Spleen (tissue), 11 donors: ENCODE results near the gene PEPD. TPM values are rescaled to one million over a fixed set of nuclear protein-coding genes. Genes with fewer than 3 reads are reported as not detected.

Experiments used
- DNase-seq: peaks from one replicate; pipeline ENCODE4 v3.0.0-alpha.2; 2020
- H3K27ac ChIP-seq, 8 donors: fragments of 200-600 bp; sonication (generic) in 7 of 8; 1 replicate in 4 of 8; 2 replicates in 4 of 8; pipeline versions ENCODE4 v1.5.0 to v1.8.0; 2016 to 2021; ENCODE audit warnings: inconsistent platforms in 4 of 8, mild to moderate bottlenecking in 4 of 8, moderate library complexity in 1 of 8
- H3K27me3 ChIP-seq, 7 donors: fragments of 200-600 bp; sonication (generic) in 6 of 7; replicated peaks in 1 of 7; 1 replicate in 4 of 7; 2 replicates in 3 of 7; pipeline versions ENCODE4 v1.5.0 to v1.8.0; 2016 to 2021; ENCODE audit warnings: inconsistent platforms in 3 of 7, mild to moderate bottlenecking in 1 of 7
- H3K36me3 ChIP-seq, 6 donors: fragments of 200-600 bp; sonication (generic) in 5 of 6; 1 replicate in 4 of 6; 2 replicates in 2 of 6; pipeline versions ENCODE4 v1.5.0 to v1.8.0; 2016 to 2021; ENCODE audit warnings: inconsistent platforms in 2 of 6
- H3K4me1 ChIP-seq, 6 donors: fragments of 200-600 bp; sonication (generic) in 5 of 6; 1 replicate in 3 of 6; 2 replicates in 3 of 6; pipeline versions ENCODE4 v1.5.0 to v1.8.0; 2016 to 2021; ENCODE audit warnings: inconsistent platforms in 3 of 6
- H3K4me3 ChIP-seq, 8 donors: fragments of 200-600 bp; sonication (generic) in 7 of 8; 1 replicate in 4 of 8; 2 replicates in 4 of 8; pipeline versions ENCODE4 v1.5.0 to v1.8.0; 2016 to 2021; ENCODE audit warnings: inconsistent platforms in 4 of 8, mild to moderate bottlenecking in 4 of 8, moderate library complexity in 2 of 8
- H3K9me3 ChIP-seq, 8 donors: fragments of 200-600 bp; sonication (generic) in 7 of 8; 1 replicate in 4 of 8; 2 replicates in 4 of 8; pipeline versions ENCODE4 v1.5.0 to v1.8.0; 2016 to 2021; ENCODE audit warnings: inconsistent platforms in 4 of 8
- CTCF ChIP-seq, 11 experiments: fragments of 200-600 bp in 7 of 11; fragments of 450-650 bp in 4 of 11; sonication (generic) in 4 of 11; IDR thresholded peaks in 8 of 11; conservative IDR thresholded peaks in 3 of 11; 1 replicate in 7 of 11; 2 replicates in 4 of 11; pipeline versions ENCODE4 v1.4.0 to v1.8.0; 2016 to 2021; ENCODE audit warnings: antibody characterized with exemption in 11 of 11, inconsistent platforms in 4 of 11, mild to moderate bottlenecking in 1 of 11
- POLR2A ChIP-seq, 3 donors: fragments of 450-650 bp; IDR thresholded peaks; one replicate each; pipeline ENCODE4 v1.5.1; 2017; ENCODE audit warnings: antibody characterized with exemption in 3 of 3, mild to moderate bottlenecking in 1 of 3
- POLR2AphosphoS5 ChIP-seq, 3 donors: sonication (generic); formaldehyde crosslinking; IDR thresholded peaks; one replicate each; pipeline ENCODE4 v1.5.1; 2017; ENCODE audit warnings: antibody characterized with exemption in 3 of 3
- WGBS, 5 donors: extraction: QIAGEN DNeasy Blood & Tissue Kit in 3 of 5; methylation state at CpG; one replicate each; pipeline versions ENCODE4 v1.1.5 to v1.1.7; 2013 to 2018; 5-methylcytosine and 5-hydroxymethylcytosine counted together
- intact Hi-C: fragments of 100-400 bp; cut with DNase I; formaldehyde crosslinking; loops from one replicate; pipeline ENCODE4 v1.15.0; 2023; ENCODE audit warnings: low total_unique reads
- polyA plus RNA-seq, 3 donors: library from polyadenylated mRNA; stranded (reverse); fragments of 200-250 nt; gene quantifications; one replicate each; pipeline ENCODE4 v1.2.1, GENCODE V29; 2013
- total RNA-seq, 7 donors: library from RNA; depleted of rRNA in 3 of 7; stranded (reverse); fragments of >200 nt in 3 of 7; fragmentation: NEBNext Ultra II Directional in 4 of 7; extraction: Animal tissue kit (Norgen Biotek cat#: 25700) in 4 of 7; gene quantifications; one replicate each; pipeline versions ENCODE4 v1.1.0 to v1.2.1, GENCODE V29; 2016 to 2021
- donor health status: healthy with polysubstance abuse.
- donor health status: DM: no; HTN: no; CAD: no; lungs with moderate emphysema.
- donor health status: DM: no; HTN: no; CAD: no.
- donor health status: Bipolar disorder and iron deficiency.
- donor health status: healthy.
- donor health status: DM: no; HTN: no; CAD: no.
- donor health status: DM: yes; HTN: yes; CAD: no.

Gene PEPD
- total and polyA plus RNA-seq, 10 donors: 38.4 to 98.3 (median 69.8) TPM

- H3K27ac ChIP-seq: no peak overlapping the region
- no peak for DNase-seq
- WGBS, 5 donors: 33 to 50% (median 48%) methylated on average over 17 to 27 of the region's 27 CpGs
- peak overlapping the region in 1 of 8 donors; percentile 56 for H3K4me3 ChIP-seq
- H3K36me3 ChIP-seq: peaks cover 0 to 13% (median 2%) of the 10 kb centered on the region in 6 donors
- intact Hi-C loops: no loop called here
- H3K27me3 ChIP-seq: no peaks in the 10 kb centered on the region
- TF ChIP-seq CTCF (IDR thresholded peaks at IDR 0.05 in 8 of 11, conservative IDR thresholded peaks at IDR 0.05 in 3 of 11): peak in 9 of 11 experiments; percentile 38 to 73 (median 61)
- TF ChIP-seq POLR2A (IDR thresholded peaks at IDR 0.05): no peak
- H3K4me1 ChIP-seq: peaks cover 0 to 10% (median 6%) of the 10 kb centered on the region in 6 donors
- H3K9me3 ChIP-seq: no peaks in the 10 kb centered on the region
These were observed 105.0 kb downstream of the PEPD start for GRCh38 chr19:33416307-33417215.

DNA sequence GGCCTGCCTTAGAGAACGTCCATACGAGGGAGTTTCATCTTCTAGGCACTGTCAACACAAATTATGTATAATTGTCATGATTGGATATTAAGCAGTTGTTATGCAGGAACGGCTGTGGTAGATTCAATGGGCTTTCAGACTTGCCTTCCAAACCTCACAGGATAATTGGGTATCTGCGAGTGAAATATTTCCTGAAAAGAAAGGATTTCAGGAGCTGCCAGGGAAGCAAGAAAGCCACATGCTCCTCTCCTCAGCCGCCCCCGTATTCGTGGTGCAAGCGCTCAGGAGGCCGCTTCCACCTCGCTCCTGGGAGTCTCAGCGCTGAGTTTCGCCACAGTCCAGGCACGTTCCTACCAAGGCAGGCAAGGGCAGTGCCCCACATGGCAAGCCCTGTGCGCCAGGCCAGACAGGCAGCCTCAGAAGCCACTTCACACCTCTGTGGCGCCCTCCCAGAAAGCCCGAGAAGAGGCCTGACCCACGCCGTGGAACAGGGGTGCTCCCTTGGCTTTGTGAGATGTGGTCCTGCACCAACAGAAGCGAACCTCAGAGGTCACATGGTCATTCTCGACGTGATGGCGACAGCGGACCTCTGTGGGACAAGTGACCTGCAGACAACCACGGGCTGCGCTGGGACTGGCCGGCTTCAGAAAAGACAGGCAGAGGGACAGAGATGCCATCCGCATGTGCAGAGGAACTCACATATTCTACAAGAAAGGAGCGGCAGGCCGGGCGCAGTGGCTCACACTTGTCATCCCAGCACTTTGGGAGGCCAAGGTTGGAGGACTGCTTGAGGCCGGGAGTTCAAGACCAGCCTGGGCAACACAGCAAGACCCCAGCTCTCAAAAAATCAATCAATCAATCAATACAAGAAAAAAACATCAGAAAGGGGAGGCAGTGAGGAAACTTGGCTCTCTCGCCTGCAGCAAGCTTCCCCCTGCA, 106.7 kb downstream of the PEPD start:
- H3K9me3 ChIP-seq: no peaks in the 10 kb centered on the region
- no peak for DNase-seq
- no peaks in the 10 kb centered on the region for H3K27me3 ChIP-seq
- H3K27ac ChIP-seq: no peak overlapping the region
- no peak for TF ChIP-seq POLR2AphosphoS5 (IDR thresholded peaks at IDR 0.05)
- no peak for TF ChIP-seq CTCF (IDR thresholded peaks at IDR 0.05 in 8 of 11, conservative IDR thresholded peaks at IDR 0.05 in 3 of 11)
- TF ChIP-seq POLR2A (IDR thresholded peaks at IDR 0.05): no peak
- WGBS, 5 donors: 85 to 94% (median 91%) methylated on average over 21 to 32 of the region's 32 CpGs
- intact Hi-C loops: no loop called here
- H3K36me3 ChIP-seq: peaks cover 0 to 29% (median 13%) of the 10 kb centered on the region in 6 donors
- H3K4me1 ChIP-seq: peaks cover 0 to 10% (median 6%) of the 10 kb centered on the region in 6 donors
- H3K4me3 ChIP-seq: no peak overlapping the region

DNA sequence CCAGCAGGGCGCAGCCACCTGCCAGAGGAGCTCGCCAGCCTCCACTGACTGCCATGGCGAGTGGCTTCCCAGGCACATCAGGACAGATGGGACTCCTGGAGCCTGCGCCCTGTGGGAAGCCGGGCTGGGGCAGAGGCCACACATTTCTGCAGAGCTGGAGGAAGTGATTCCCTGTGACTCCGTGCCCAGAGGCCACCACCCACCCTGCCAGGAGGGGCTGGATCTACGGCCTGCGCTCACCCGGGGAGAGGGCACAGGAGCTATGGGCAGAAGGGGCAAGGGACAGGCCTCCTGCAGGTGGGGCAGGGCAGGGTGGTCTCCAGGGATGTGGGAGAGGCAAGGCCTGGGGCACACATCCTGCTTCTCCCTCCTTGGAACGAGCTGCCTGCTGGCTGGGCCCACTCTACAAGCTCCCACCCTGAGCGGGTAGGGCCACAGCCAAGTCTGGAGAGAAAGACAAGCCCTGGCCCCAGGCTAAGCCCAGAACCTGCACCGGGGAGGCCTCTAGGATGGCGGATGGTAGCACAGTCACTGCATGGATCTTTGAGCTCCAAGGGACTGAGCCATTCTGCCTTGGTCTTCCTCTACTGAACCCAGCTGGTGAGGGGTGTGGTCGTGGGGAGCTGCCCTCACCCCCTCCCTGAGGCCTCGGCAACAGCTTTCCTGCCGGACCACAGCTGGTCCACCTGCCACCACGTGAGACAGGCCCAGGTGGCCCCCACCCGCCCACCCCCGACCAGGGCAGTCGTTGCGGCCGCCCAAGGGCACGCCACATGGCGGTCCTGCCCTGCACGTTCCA, 107.5 kb downstream of the PEPD start:
- Histone ChIP-seq H3K27ac (no peak overlapping the region), H3K4me3 (no peak overlapping the region), H3K4me1 (peaks cover 0 to 10% (median 6%) of the 10 kb centered on the region in 6 donors), H3K36me3 (peaks cover 0 to 37% (median 13%) of the 10 kb centered on the region in 6 donors), H3K27me3 (no peaks in the 10 kb centered on the region), H3K9me3 (no peaks in the 10 kb centered on the region)
- intact Hi-C loops: no loop called here
- no peak for DNase-seq
- TF ChIP-seq POLR2AphosphoS5 (IDR thresholded peaks at IDR 0.05) (no peak), CTCF (IDR thresholded peaks at IDR 0.05 in 8 of 11, conservative IDR thresholded peaks at IDR 0.05 in 3 of 11) (no peak), POLR2A (IDR thresholded peaks at IDR 0.05) (no peak)
- 81 to 90% (median 89%) methylated on average over 16 to 25 of the region's 25 CpGs for whole genome bisulfite sequencing, 5 donors
